Occipital lobe (tissue), 2 donors: ENCODE measurements around the gene REEP3. TPM values are rescaled to one million over a fixed set of nuclear protein-coding genes. Genes with fewer than 3 reads are reported as not detected.
"Not testable (repeated sequence)": the region's sequence is repeated elsewhere in the genome, so short reads cannot be mapped to it uniquely, and the experiment has no call there.

Experiments used
- DNase-seq: peaks from one replicate; lab custom pipeline; 2025; lab: John Stamatoyannopoulos, UW
- total RNA-seq: library from RNA; depleted of rRNA; stranded (reverse); fragments of >200 nt; gene quantifications from one replicate; pipeline ENCODE4 v1.2.3, GENCODE V29; 2014

Gene REEP3
- total RNA-seq, 1 donor from 2014 or later, result 24.5 TPM

GRCh38 chr10:63629363-63630084, 108.3 kb downstream of the REEP3 start:
- peak; percentile 88 for DNase-seq

GRCh38 chr10:63630085-63630930, 109.1 kb downstream of the REEP3 start:
- DNase-seq, result peak; percentile 70

- DNase-seq, result no peak
Measured at GRCh38 chr10:63630931-63631680, 109.9 kb downstream of the REEP3 start.

- no peak for DNase-seq
Measured at GRCh38 chr10:63631991-63632390, 110.8 kb downstream of the REEP3 start.

- no peak for DNase-seq
Measured at GRCh38 chr10:63633677-63634487, 112.7 kb downstream of the REEP3 start.

GRCh38 chr10:63634488-63635065, 113.4 kb downstream of the REEP3 start:
- no peak for DNase-seq

- DNase-seq, result no peak
Measured at GRCh38 chr10:63636812-63637211, 115.6 kb downstream of the REEP3 start.

- DNase-seq, result no peak
Measured at GRCh38 chr10:63637901-63638327, 116.7 kb downstream of the REEP3 start.

- no peak for DNase-seq
Measured at GRCh38 chr10:63641366-63641765, 120.2 kb downstream of the REEP3 start.

- no peak for DNase-seq
Measured at GRCh38 chr10:63641799-63642198, 120.6 kb downstream of the REEP3 start.

- DNase-seq, result no peak
Measured at GRCh38 chr10:63642808-63643207, 121.6 kb downstream of the REEP3 start.

GRCh38 chr10:63644418-63645142, 123.4 kb downstream of the REEP3 start:
- no peak for DNase-seq

- DNase-seq, result no peak
Measured at GRCh38 chr10:63645195-63645594, 124.0 kb downstream of the REEP3 start.

- no peak for DNase-seq
Measured at GRCh38 chr10:63646491-63646890, 125.3 kb downstream of the REEP3 start.

GRCh38 chr10:63651864-63652263, 130.7 kb downstream of the REEP3 start:
- DNase-seq, result no peak

- DNase-seq, result no peak
Measured at GRCh38 chr10:63653747-63654146, 132.5 kb downstream of the REEP3 start.

- no peak for DNase-seq
Measured at GRCh38 chr10:63657761-63658160, 136.6 kb downstream of the REEP3 start.

- DNase-seq, result not testable (repeated sequence)
Measured at GRCh38 chr10:63660941-63661340, 139.7 kb downstream of the REEP3 start.

GRCh38 chr10:63661347-63661746, 140.1 kb downstream of the REEP3 start:
- DNase-seq, result no peak

GRCh38 chr10:63664341-63664885, 143.2 kb downstream of the REEP3 start:
- no peak for DNase-seq
